ENCODE results near the gene GRIK4.
"Not testable (repeated sequence)": the region's sequence is repeated elsewhere in the genome, so short reads cannot be mapped to it uniquely, and the experiment has no call there.

Gene GRIK4

DNA sequence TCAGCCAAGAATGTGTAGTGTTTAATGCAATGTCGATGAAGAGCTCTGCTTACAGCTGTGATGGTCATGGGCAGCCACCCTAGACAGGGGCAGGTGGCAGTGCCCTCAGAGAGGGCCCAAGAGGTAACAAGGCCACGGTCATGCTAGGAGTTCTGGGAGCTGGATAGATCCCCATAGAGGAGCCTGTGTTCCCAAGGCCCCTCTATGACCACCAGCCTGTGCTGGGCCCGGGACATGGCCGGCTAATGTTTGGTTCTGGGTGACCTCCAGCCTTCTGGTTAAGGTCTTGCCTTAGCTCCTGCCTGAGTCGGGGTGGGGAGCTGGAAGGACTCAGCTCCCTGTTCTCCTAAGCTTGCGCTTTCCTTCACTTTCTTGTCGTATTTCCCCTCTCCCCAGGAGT lies 65.1 kb downstream of the GRIK4 start:
- no peak for DNase-seq

DNA sequence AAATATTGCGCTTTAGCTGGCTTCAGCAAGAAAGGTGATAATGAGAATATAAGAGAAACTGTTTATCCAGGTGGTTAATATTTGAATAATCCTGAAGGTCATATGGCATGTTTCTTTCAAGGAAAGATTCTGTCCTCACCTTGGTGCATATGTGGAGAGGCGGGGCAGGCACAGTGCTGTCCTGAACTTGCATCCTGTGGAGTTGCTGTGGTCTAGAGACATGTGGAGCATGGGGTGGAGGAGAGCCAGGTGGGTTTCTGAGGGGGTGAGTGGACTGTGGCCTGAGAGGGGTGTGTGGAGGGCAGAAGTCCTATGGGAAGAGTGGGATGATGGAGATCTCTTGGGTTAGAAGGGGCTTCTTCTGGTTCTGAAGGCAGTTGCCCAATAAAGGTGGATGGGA lies 65.5 kb downstream of the GRIK4 start:
- no peak for DNase-seq

DNA sequence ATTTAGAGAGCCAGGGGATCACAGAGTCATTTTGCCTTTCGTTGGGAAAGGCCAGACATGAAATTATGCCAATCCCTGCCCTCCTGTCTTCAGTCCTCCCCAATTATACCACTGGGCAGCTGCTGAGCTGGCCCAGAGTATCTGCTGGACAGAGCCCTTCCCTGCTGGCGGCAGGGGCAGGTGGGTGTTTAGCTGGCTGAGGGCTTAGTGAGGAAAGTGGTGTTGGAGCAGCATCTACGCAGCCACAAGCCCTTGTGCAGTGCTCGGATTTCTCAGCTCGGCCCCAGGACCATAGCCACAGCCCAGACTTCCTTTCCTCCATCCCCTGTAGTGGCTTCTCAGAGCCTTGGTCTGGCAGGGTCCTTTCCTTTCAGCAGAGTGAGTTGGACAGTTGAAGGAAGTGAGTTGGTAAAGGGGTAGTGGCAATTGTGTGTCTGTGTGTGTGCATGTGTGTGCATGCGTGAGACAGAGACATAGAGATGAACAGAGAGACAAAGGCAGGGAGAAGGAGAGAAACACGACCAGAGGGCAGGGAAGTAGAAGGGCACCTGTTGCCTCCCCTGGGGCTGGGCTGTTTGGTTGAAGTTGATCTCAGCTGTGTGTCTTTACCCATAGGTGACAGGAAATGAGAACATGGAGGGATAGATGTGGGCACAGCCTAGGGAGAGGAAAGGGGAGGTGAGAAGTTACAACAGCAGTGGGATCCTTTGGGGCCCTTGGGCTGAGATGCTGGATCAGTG lies 66.2 kb downstream of the GRIK4 start:
- no peak for DNase-seq

DNA sequence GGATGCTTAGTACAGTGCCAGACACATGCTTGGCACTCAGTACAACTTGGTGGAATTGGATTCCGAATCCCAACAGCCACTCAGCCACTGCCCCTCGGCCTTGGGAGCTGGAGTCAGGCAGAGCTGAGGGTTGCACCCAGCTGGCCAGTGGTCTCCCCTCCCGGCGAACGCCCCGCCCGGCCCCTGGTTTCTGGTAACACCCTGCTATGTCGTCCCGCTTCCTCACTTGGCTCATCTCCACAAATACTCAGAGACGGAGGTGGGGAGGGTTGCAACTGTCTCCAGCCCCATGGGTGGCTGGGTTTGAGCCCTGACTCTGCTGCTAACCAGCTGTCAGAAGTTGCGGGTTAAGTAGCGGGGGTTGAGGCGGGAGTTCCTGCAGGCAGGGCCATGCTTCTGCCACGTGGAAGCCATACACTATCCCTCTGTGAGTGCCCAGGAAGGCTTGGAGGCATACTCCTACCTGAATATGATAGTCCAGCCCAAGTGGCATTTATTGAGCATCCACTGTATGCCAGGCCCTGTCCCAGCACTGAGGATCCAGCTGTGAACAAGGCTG lies 67.1 kb downstream of the GRIK4 start:
- DNase-seq: no peak

DNA sequence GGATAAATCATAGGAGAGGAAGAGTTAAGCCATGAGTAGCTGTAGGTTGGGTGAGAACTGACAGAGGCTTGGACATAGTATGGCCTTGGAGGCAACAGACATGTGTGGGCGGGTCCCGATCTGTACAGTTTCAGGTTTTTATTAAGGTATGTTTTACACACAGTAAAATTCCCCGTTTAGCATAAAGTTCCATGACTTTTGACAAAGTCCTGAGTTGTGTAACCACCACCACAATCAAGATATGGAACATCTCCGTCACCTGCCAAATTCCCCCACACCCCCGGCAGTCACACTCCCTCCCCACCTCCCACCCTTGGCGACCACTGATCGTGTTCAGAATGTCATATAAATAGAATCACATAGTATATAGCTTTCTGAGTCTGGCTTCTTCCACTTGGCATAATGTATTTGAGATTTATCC lies 68.1 kb downstream of the GRIK4 start:
- DNase-seq: no peak

DNA sequence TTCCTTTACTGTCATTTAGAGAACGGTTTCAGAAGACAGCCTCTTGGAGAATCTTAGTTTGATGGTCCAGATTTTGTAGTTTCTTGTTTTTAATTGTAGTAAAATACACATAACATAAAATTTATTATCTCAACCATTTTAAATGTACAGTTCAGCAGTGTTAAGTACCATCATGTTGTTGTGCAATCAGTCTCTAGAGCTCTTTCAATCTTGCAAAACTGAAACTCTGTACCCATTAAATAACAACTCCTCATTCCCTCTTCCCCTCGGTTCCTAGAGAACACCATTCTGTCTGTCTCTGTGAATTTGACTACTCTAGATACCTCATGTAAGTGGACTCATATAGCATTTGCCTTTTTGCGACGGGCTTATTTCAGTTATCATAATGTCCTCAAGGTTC lies 69.8 kb downstream of the GRIK4 start:
- no peak for DNase-seq

DNA sequence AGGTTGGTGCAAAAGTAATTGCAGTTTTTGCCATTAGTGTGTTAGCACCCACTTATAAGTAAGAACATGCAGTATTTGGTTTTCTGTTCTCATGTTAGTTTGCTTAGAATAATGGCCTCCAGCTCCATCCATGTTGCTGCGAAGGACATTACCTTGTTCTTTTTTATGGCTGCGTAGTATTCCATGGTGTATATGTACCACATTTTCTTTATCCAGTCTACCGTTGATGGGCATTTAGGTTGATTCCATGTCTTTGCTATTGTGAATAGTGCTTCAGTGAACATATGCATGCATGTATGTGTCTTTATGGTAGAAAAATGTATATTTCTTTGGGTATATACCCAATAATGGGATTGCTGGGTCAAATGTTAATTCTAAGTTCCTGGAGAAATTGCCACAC lies 71.0 kb downstream of the GRIK4 start:
- DNase-seq: not testable (repeated sequence)

DNA sequence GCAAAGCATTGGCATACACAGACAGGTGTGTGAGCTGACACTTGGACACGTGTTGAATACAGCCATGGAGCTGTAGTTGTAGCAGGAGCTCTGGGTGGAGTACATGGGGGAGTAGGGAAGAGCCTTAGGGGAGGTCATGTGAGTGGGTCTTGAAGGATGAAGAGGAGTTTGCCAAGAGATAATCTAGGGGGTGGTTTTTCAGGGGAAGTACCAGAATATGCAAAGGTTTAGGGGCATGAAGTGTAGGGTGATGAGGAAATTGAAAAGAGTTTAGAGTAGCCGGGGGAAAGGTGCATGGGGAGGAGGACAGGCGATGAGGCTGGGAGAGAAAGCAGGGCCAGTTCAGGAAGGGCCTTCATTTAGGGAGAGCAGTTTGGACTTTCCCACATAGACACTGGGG lies 74.5 kb downstream of the GRIK4 start:
- no peak for DNase-seq

DNA sequence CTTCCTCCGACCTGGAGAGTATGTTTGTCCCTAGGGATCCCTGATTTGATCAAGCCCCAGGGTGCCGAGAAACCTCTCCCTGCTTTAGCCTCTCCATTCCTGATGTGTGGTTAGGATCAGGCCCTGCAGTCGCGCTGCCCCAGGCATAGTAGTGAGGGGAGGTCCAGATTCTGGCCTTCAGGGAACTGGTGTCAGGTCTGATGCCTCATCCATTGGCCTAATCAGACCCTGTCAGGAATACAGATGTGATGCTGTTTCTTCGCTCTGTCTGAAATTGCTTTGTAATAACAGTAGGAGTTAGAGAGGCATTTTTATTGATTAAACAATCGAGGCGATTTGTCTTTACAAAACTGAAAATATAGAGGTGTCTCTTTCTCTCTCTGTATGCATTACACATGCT lies 75.2 kb downstream of the GRIK4 start:
- no peak for DNase-seq

DNA sequence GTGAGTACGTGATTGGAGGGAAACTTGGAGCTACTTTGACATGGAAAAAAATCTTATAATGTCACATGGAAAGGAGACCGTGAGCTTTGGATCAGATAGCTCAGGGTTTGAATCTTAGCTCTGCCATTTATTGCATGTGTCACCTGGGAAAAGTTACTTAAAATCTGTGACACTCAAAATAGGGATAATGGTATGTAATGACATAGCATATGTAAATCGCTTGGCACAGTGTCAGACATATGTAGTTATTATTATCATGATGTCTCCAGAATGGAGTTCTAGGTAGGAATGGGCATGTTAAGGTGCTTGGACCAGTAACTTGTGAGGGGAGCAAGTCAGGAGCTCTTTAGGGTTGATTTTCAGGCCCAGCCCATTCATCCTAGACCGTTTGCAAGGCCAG lies 75.8 kb downstream of the GRIK4 start:
- no peak for DNase-seq

DNA sequence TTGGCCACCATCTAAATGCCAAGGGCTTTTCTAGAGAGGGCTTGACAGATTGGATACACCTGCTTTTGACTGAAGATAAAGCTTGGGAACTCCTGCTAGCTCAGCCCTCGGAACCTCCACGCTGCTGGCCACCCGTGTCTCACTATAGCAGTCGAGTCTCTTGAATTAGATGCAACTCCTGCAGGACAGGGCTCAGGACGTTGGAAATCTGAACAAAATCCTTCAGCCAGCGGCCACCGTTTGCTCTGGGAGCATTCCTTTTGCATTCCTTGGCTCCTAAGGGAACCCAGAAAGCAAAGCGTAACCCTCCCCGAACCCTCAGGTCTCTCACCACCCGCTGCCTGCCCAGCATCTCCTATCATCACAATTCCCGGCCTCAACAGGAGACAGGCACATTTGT lies 77.8 kb downstream of the GRIK4 start:
- DNase-seq: no peak

DNA sequence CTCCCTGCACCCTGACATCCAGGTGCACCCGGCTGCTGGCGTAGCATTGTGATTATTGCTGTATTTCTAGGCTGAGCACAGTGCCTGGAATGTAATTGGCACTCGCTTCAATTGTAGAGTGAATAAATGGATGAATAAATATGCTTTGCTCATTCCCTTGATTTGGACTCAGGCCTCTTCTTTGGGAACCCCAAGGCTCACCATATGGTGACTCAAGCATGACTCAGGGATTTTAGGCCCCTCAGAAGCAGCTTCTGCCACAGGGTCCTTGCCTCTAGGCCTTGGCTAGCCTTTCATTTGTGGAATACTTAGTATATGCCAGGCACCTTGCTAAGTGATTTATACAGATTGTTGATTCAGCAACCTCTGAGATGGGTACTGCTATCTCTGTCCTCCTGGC lies 78.9 kb downstream of the GRIK4 start:
- DNase-seq: no peak

DNA sequence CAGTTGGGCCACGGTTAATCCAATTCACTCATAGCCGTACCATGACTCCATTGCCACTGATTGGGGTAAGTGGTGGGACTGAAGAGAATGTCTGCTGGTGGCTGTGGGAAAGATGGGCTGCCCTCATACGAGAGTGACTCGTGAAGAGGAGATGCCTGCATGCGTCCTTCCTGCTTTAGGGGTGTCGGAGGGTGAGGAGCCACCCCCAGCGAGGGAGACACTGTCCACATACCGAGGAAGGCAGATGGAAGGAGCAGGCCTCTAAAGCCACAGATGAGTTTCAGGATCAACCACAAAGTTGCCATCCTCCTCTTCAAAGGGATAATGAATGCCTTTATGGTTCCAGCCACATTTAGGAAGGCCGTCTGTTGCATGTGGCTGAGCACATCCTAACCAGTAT lies 83.2 kb downstream of the GRIK4 start:
- no peak for DNase-seq

DNA sequence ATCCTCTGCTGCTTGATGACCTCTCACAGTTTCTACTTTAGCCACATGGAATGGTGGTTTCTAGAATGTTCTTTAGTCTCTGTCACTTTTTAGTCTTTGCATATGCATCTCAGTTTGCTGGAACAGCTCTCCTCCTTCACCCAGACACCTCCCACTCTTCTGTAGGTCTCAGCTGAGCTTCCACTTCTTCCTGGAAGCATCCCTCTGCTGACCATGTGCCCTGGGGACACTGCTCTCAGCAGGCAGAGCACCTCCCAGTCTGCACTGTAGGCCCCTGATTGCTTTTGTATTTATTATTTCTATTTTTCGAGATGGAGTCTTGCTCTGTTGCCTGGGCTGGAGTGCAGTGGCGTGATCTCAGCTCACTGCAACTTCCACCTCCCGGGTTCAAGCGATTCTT lies 84.0 kb downstream of the GRIK4 start:
- no peak for DNase-seq

DNA sequence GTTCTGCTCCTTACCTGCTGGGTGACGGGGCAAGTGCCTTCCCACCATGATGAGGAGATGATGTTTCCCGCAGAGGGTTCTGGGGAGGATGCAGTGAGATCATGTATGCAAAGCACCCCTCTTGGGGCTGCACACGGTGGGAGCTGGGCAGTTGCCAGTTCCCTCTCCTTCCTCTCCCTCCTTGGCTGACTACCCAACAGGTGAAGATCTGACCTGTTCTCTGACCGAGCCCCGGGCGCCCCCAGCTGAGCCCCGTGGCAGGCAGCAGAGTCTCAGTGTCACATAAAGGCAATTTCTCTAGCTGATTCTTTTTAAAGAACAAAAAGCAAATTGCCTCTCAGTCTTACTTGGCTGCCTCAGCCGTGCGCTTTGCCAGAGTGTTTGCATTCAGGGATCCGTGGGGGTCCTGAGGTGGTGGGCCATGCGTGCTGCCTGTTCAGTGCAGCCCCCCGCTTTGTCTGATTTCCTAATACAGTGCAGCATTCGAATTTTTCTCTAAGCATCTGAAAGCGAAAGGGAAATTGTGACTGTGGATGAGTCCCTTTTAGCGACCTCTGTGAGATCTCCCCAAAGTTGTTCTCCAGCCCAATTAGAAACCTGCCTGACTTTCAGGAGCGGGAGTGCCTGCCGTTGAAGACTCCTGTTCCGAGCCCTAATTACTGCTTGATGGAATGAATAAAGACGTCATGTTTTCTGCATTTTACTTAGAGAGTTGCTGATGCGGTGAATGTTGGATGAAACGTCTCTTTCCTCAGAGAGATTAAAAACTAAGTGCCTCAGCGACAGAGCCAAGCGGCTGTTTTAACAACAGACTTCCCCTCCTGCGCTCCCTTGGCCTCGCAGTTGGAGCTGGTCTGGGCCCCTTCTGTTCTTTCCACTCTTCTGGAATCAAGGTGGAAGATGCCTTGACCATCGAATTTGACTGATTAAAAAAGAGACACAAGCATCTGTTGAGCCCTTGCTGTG lies 86.0 kb downstream of the GRIK4 start:
- no peak for DNase-seq

DNA sequence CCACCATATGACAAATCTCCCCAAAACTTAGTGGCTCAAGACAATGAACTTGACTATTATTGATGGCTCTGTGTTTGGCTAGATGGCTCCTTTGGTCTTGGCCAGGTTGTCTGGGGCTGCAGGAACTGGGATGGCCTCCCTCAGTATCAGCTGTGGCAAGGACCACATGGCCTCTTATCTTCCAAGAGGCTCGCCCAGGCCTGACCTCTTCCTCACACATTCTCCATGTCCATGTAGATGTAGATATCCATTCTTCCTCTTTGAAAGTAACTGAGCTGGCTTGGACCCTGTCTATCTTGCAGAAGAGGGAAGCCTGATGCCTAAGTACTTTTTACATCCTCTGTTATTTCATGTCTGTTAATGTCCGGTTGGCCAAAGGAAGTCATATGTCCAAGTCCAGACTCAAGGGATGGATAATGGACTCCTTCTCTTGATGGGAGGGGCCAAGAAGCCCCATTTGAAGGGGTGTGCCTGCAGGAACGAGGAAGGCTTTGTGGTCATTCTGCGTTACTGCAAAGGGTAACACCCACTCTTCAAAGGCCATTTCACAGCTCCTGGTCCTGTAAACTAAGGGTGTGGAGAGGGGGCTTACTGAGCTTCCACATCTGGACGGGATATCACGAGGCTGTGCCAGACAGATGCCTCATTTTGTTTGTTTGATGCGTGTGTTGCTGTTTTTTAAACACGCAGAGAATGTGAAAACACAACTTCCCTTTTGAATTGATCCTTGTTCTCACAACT lies 87.1 kb downstream of the GRIK4 start:
- DNase-seq: no peak

DNA sequence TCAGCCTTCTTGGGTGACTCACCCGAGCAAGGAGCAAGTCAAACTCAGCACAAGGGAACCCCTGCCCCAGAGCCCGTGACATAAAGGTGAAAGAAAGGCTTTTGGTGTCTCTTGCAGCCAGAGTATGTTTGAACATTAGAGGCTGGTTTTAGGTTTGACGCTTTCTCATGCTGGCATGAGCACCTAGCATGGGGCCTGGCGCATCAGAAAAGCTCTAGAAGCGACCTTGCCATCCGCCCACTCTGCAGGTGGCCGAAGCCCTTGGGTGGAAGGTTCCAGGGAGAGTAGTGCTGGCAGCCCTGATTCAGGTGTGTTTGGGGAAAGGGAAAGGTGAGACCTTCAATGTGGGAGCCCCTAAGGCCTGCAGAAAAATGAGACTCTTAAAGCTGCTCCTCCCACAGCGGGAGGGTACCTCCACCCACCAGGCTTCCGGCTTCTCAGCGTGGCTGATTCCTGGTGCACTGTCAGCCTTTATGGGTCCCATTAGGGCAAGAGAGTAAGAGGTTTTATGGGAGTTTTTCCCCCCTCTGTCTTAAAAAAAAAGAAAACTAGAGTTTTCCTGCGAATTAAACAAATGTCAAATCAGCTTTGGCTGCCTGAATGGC lies 88.4 kb downstream of the GRIK4 start:
- no peak for DNase-seq

DNA sequence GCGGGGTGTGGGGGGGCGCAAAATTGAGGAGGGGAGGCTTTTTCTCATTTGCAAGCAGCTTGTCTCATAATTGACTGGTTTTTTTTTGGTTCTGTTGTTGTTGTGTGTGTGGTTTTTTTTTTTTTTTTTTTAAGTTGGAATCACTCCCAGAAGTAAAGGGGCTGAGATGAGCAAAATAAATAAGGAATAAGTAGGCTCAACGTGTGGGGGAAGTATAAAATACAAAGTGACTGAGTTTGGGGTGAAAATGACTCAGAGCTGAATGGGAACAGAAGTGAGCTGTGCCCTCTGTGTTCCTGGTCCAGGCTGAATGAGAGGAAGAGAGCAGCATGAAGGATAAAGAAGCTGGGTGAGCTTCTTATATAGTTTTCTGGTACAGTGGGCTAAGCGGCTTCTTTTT lies 90.0 kb downstream of the GRIK4 start:
- DNase-seq: no peak

DNA sequence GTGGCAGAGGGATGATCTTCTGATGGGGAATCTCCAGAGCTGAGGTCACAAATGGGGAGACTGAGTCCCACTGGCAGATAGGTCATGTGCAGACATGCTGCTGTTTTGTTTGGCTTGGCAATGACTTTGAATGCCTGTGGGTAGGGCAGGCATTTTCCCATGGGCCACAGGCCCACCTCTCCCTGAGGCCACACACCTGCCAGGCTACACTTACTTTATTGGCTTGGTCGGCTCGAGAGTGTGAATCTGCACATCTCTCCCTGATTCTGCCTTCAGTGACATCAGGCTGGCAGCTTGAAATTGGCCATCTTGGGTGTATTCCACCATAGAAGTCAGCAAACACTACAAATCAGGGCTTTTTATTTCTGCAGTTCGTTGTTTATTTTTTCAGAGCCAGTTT lies 91.5 kb downstream of the GRIK4 start:
- no peak for DNase-seq

DNA sequence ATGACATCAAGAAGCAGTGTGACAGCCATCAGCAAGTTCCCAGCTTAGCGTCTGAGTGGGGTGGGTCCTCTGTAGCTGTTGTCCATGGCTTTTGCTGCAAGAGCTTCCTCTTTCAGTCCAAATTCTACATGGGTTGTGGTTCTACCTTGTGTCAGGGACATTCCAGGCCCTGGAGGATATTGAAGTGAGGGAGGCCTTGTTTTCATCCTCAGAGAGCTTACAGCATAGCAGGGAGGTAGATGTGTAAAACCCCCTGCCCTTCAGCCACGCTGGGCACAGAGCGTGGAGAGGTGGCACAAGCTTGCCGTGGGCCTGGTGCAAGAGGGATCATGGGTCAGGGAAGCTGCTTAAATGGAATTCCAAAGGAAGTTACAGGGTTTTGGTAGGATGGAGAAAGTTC lies 93.9 kb downstream of the GRIK4 start:
- DNase-seq: no peak

DNA sequence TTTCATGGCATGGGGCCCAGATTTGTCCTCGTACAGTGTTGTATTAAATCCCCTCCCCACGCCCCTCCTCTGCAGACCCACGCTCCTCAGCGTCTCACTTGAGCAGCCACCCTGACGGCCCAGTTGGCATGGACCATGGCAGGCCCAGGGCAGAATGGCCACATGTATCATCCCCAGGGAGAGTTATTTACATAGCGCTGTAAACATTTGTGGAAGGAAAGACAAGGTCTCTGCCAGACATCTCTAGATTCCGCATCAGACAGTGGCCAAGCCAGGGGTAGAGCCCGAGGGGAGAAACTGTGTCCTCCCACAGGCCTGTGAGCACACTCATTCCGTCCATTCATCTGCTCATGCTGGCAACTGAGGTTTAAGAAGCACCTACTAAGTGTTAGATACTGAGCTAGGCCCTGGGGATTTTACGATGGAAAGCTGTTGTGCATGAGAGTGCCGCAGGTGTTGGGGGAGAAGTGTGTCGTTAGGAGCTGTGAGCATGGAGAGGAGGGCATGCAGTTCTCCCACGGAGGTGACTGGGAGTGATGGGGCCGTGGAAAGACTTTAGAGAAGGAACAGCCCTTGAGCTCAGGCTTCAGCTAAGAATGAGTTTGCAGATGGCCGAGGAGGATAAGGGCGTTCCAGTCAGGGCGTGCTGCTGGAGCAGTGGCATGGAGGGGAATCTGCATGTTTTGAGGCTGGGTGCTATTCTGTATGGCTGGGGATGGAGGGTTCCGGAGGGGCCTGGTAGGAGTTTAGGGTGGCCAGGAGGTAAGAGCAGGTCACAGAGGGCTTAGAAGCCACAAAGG lies 94.9 kb downstream of the GRIK4 start:
- DNase-seq: no peak

DNA sequence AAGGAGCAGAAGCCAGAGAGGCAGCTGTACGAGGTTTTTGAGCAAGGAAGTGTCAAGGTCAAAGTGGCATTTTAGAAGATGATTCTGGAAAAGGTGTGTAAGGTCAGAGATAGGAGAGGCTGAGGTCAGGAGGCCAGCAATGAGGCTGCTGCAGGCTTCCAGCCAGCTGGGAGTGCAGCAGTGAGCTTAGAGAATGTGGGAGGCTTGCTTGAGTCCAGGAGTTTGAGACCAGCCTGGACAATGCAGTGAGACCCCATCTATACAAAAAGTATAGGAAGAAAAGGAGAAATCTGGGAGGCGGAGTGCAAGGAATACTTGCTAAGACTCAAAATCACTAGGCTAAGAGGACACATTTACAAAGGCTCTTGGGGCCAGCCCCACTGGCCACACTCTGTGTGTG lies 96.5 kb downstream of the GRIK4 start:
- DNase-seq: no peak
